Measurements from ENCODE around the gene SLCO2B1.
A peak's percentile ranks its signal among the peaks of the same experiment; 100 is the strongest.
"Not testable (repeated sequence)": the region's sequence is repeated elsewhere in the genome, so short reads cannot be mapped to it uniquely, and the experiment has no call there.

The SLCO2B1 gene

GRCh38 chr11:75150879-75151278 lies at the start of gene SLCO2B1:
SLCO2B1 (plus strand) TSS chr11:75151107; CDS start chr11:75151382, 275 bp downstream.
- no peak for DNase-seq

GRCh38 chr11:75101424-75102128 lies 49.3 kb upstream of the SLCO2B1 start:
- no peak for DNase-seq

GRCh38 chr11:75103380-75104026 lies 47.4 kb upstream of the SLCO2B1 start:
- no peak for DNase-seq

- DNase-seq = no peak
Observed at GRCh38 chr11:75105462-75105925, 45.4 kb upstream of the SLCO2B1 start.

GRCh38 chr11:75105967-75106681 lies 44.8 kb upstream of the SLCO2B1 start:
- not testable (repeated sequence) for DNase-seq

GRCh38 chr11:75107187-75107586 lies 43.7 kb upstream of the SLCO2B1 start:
- DNase-seq = no peak

- DNase-seq = no peak
Observed at GRCh38 chr11:75112200-75112599, 38.7 kb upstream of the SLCO2B1 start.

- DNase-seq = no peak
Observed at GRCh38 chr11:75113030-75113429, 37.9 kb upstream of the SLCO2B1 start.

- no peak for DNase-seq
Observed at GRCh38 chr11:75114465-75114864, 36.4 kb upstream of the SLCO2B1 start.

GRCh38 chr11:75118577-75118976 lies 32.3 kb upstream of the SLCO2B1 start:
- no peak for DNase-seq

GRCh38 chr11:75126564-75126963 lies 24.3 kb upstream of the SLCO2B1 start:
- no peak for DNase-seq

- no peak for DNase-seq
Observed at GRCh38 chr11:75132080-75132479, 18.8 kb upstream of the SLCO2B1 start.

GRCh38 chr11:75133976-75134375 lies 16.9 kb upstream of the SLCO2B1 start:
- DNase-seq = no peak

GRCh38 chr11:75135021-75135650 lies 15.8 kb upstream of the SLCO2B1 start:
- DNase-seq = no peak

- DNase-seq = no peak
Observed at GRCh38 chr11:75135651-75136050, 15.3 kb upstream of the SLCO2B1 start.

GRCh38 chr11:75140269-75141138 lies 10.4 kb upstream of the SLCO2B1 start:
- DNase-seq = peak; percentile 15 to 47

GRCh38 chr11:75141166-75141565 lies 9.7 kb upstream of the SLCO2B1 start:
- no peak for DNase-seq

GRCh38 chr11:75142714-75143419 lies 8.0 kb upstream of the SLCO2B1 start:
- DNase-seq = peak; percentile 11 to 30

- DNase-seq = no peak
Observed at GRCh38 chr11:75143420-75143731, 7.5 kb upstream of the SLCO2B1 start.

GRCh38 chr11:75144716-75145014 lies 6.2 kb upstream of the SLCO2B1 start:
- DNase-seq = no peak

- DNase-seq = no peak
Observed at GRCh38 chr11:75145196-75145971, 5.5 kb upstream of the SLCO2B1 start.

All from NCI-H187 (cell line).